SU-DHL-6 (cell line): ENCODE data around the gene SAMD1.

ENCODE experiments used
- EZH2phosphoT487 ChIP-seq: fragments of 200-600 bp; sonication (generic), shearing (Covaris generic); conservative IDR thresholded peaks from 2 replicates; pipeline ENCODE4 v1.6.1; 2018; ENCODE audit warnings: mild to moderate bottlenecking, antibody characterized with exemption, low read length, moderate library complexity, mixed read lengths
- TF ChIP-seq, protein P1 (sequence below): fragments of 200-600 bp; sonication (generic); IDR thresholded peaks from one replicate; pipeline ENCODE4 v1.5.1; 2017; ENCODE audit warnings: antibody characterized with exemption, mild to moderate bottlenecking, low read length, moderate library complexity; ENCODE audit not compliant: insufficient read depth, poor library complexity, severe bottlenecking

DNA sequence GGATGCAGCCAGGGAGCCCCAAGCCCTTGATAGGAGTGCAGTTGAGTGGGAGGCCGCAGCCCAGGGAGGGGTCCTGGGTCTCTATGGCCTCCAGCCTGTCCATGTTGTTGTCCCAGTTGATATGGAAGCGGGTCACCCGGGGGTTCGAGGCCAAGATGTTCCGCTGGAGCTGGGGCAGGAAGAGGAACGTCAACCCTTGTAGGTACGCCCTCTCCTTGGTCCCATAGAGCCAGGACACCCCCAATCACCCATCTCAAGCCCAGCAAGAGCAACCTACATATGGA is 29.9 kb upstream of the SAMD1 start:
- no peak for TF ChIP-seq EZH2phosphoT487
- TF ChIP-seq, protein P1, sequence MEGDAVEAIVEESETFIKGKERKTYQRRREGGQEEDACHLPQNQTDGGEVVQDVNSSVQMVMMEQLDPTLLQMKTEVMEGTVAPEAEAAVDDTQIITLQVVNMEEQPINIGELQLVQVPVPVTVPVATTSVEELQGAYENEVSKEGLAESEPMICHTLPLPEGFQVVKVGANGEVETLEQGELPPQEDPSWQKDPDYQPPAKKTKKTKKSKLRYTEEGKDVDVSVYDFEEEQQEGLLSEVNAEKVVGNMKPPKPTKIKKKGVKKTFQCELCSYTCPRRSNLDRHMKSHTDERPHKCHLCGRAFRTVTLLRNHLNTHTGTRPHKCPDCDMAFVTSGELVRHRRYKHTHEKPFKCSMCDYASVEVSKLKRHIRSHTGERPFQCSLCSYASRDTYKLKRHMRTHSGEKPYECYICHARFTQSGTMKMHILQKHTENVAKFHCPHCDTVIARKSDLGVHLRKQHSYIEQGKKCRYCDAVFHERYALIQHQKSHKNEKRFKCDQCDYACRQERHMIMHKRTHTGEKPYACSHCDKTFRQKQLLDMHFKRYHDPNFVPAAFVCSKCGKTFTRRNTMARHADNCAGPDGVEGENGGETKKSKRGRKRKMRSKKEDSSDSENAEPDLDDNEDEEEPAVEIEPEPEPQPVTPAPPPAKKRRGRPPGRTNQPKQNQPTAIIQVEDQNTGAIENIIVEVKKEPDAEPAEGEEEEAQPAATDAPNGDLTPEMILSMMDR: no peak
